ENCODE results near the gene SLC22A23.

Gene SLC22A23

GRCh38 chr6:3280866-3281465 is 175.9 kb downstream of the SLC22A23 start:
- no peak for DNase-seq

- DNase-seq, result no peak
Observed at GRCh38 chr6:3280091-3280490, 176.8 kb downstream of the SLC22A23 start.

- DNase-seq, result no peak
Observed at GRCh38 chr6:3278691-3279090, 178.2 kb downstream of the SLC22A23 start.

GRCh38 chr6:3277851-3278416 is 178.9 kb downstream of the SLC22A23 start:
- DNase-seq, result no peak

GRCh38 chr6:3277251-3277650 is 179.6 kb downstream of the SLC22A23 start:
- DNase-seq, result no peak

GRCh38 chr6:3276174-3277167 is 180.4 kb downstream of the SLC22A23 start:
- no peak for DNase-seq

GRCh38 chr6:3273707-3274521 is 182.9 kb downstream of the SLC22A23 start:
- no peak for DNase-seq

- no peak for DNase-seq
Observed at GRCh38 chr6:3272911-3273547, 183.8 kb downstream of the SLC22A23 start.

- DNase-seq, result no peak
Observed at GRCh38 chr6:3271756-3272155, 185.1 kb downstream of the SLC22A23 start.

- DNase-seq, result no peak
Observed at GRCh38 chr6:3270258-3270657, 186.6 kb downstream of the SLC22A23 start.

GRCh38 chr6:3269281-3269975 is 187.4 kb downstream of the SLC22A23 start:
- DNase-seq, result no peak

- no peak for DNase-seq
Observed at GRCh38 chr6:3268680-3269079, 188.2 kb downstream of the SLC22A23 start.

- no peak for DNase-seq
Observed at GRCh38 chr6:3267162-3267561, 189.7 kb downstream of the SLC22A23 start.

GRCh38 chr6:3266170-3266569 is 190.7 kb downstream of the SLC22A23 start:
- no peak for DNase-seq

- DNase-seq, result no peak
Observed at GRCh38 chr6:3265671-3266070, 191.2 kb downstream of the SLC22A23 start.

GRCh38 chr6:3264356-3264755 is 192.5 kb downstream of the SLC22A23 start:
- no peak for DNase-seq

GRCh38 chr6:3263096-3263495 is 193.8 kb downstream of the SLC22A23 start:
- DNase-seq, result no peak

GRCh38 chr6:3261921-3262320 is 194.9 kb downstream of the SLC22A23 start:
- DNase-seq, result peak in 1 of 2 donors; percentile 31

- DNase-seq, result no peak
Observed at GRCh38 chr6:3261518-3261820, 195.4 kb downstream of the SLC22A23 start.

- DNase-seq, result no peak
Observed at GRCh38 chr6:3260772-3261517, 195.9 kb downstream of the SLC22A23 start.

GRCh38 chr6:3260296-3260695 is 196.6 kb downstream of the SLC22A23 start:
- no peak for DNase-seq
